Transverse colon (tissue), 4 donors: ENCODE results near the gene FBLN5. TPM values are rescaled to one million over a fixed set of nuclear protein-coding genes. Genes with fewer than 3 reads are reported as not detected.
"Not testable (repeated sequence)": the region's sequence is repeated elsewhere in the genome, so short reads cannot be mapped to it uniquely, and the experiment has no call there.

Experiments
- DNase-seq: peaks from one replicate; pipeline ENCODE4 v3.0.0-alpha.2; 2019
- H3K27ac ChIP-seq, 4 donors: fragments of 200-600 bp; sonication (generic); 2 replicates each; pipeline ENCODE4 v1.5.1; 2016 to 2018; ENCODE audit warnings: inconsistent platforms in 4 of 4
- H3K27me3 ChIP-seq: fragments of 200-600 bp; sonication (generic); 2 replicates; pipeline ENCODE4 v1.5.1; 2017; ENCODE audit warnings: inconsistent platforms
- H3K36me3 ChIP-seq, 4 donors: fragments of 200-600 bp; sonication (generic); 2 replicates each; pipeline ENCODE4 v1.5.1; 2017 to 2019; ENCODE audit warnings: inconsistent platforms in 4 of 4
- H3K4me1 ChIP-seq, 4 donors: fragments of 200-600 bp; sonication (generic); 2 replicates each; pipeline ENCODE4 v1.5.1; 2017 to 2020; ENCODE audit warnings: inconsistent platforms in 4 of 4
- H3K4me3 ChIP-seq, 4 donors: fragments of 200-600 bp; sonication (generic); 1 replicate in 1 of 4; 2 replicates in 3 of 4; pipeline versions ENCODE4 v1.5.1 to v1.6.1; 2017 to 2019; ENCODE audit warnings: inconsistent platforms in 4 of 4
- H3K9me3 ChIP-seq, 2 donors: fragments of 200-600 bp; sonication (generic); 2 replicates each; pipeline ENCODE4 v1.5.1; 2017 to 2019; ENCODE audit warnings: inconsistent platforms in 2 of 2
- EP300 ChIP-seq: sonication (generic); formaldehyde crosslinking; IDR thresholded peaks from one replicate; pipeline ENCODE4 v1.6.1; 2017; ENCODE audit warnings: antibody characterized with exemption, low read depth
- POLR2A ChIP-seq: fragments of 450-650 bp; IDR thresholded peaks from one replicate; pipeline ENCODE4 v1.6.1; 2016; ENCODE audit warnings: antibody characterized with exemption, mild to moderate bottlenecking, moderate library complexity
- POLR2AphosphoS5 ChIP-seq, 3 donors: sonication (generic); formaldehyde crosslinking; IDR thresholded peaks; one replicate each; pipeline ENCODE4 v1.6.1; 2016; ENCODE audit warnings: antibody characterized with exemption in 3 of 3
- WGBS, 2 donors: methylation state at CpG; one replicate each; pipeline ENCODE4 v1.1.5; 2018; ENCODE audit warnings: low coverage in 1 of 2; 5-methylcytosine and 5-hydroxymethylcytosine counted together
- in situ Hi-C, 4 donors: fragments of 200-750 bp; cut with MboI; loops; one replicate each; pipeline versions ENCODE4 v1.15.0 to v1.15.1; 2017; ENCODE audit warnings: low sequenced_read_pairs in 3 of 4, low pct_ligation_motif_present in 1 of 4, low pct_unique_long_range_greater_than_20kb in 1 of 4
- intact Hi-C: fragments of 100-400 bp; cut with DNase I; formaldehyde crosslinking; loops from one replicate; pipeline ENCODE4 v1.15.1; 2023; ENCODE audit warnings: low total_unique reads
- total RNA-seq, 4 donors: library from RNA; depleted of rRNA; stranded (reverse); fragments of >200 nt; gene quantifications; one replicate each; pipeline ENCODE4 v1.1.0, GENCODE V29; 2016
- TF ChIP-seq, protein P1 (sequence below), 5 experiments: fragments of 200-600 bp in 3 of 5; fragments of 450-650 bp in 2 of 5; sonication (generic) in 3 of 5; IDR thresholded peaks; 1 replicate in 2 of 5; 2 replicates in 3 of 5; pipeline ENCODE4 v1.5.1; 2016 to 2017; ENCODE audit warnings: antibody characterized with exemption in 5 of 5, inconsistent platforms in 3 of 5, mild to moderate bottlenecking in 2 of 5, moderate library complexity in 1 of 5

The FBLN5 gene
- total RNA-seq, 4 donors from 2014 or later: 14.6 to 120 (median 38.7) TPM

DNA sequence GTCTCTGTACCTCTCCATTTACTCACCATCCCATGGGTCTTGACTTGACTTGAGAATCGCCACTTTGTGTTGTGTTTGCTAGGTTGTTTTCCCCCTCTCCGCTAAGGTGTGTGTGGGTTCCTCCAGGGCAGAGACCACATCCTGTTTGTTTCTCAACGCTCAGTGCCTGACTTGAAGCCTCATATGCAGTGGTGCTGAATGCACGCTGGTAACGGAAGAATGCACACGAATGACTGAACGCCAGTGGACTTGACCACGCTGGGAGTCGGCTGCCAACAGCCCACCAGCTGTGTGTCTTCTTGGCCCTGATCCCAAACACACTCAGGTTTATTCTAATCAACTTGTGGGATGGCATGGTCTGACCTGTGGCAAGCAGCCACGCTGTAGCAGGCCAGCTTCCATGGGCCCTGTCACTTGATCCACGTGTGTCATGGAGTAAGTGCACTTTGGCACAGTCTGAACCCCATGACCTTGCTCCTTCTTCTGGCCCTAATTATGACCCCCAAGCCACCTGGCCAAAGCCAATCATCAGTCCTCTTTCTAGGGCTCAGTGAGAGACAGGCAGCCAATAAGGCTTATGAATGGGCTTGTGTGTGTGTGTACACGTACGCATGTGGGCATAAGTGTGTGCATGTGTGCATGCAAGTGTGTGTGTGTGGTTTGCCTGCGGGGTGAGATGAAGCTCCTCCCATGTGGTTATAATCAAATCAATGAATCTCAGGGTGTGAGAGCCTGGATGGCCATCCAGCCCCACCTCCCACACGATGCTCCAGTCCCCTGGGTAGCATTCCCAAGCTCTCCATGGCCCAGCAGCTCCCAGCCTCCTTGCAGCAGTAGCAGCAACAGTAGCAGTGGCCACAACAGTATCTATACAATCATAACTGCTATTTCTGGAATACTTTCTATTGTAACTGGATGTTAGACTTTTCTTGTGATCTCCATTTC lies 73.8 kb downstream of the FBLN5 start:
- peak; percentile 59 for DNase-seq
- 60 to 100% methylated on average over 1 to 15 of the region's 15 CpGs for WGBS, 2 donors
- TF ChIP-seq POLR2AphosphoS5 (IDR thresholded peaks at IDR 0.05): peak in 1 of 3 donors; percentile 35
- TF ChIP-seq, protein P1, sequence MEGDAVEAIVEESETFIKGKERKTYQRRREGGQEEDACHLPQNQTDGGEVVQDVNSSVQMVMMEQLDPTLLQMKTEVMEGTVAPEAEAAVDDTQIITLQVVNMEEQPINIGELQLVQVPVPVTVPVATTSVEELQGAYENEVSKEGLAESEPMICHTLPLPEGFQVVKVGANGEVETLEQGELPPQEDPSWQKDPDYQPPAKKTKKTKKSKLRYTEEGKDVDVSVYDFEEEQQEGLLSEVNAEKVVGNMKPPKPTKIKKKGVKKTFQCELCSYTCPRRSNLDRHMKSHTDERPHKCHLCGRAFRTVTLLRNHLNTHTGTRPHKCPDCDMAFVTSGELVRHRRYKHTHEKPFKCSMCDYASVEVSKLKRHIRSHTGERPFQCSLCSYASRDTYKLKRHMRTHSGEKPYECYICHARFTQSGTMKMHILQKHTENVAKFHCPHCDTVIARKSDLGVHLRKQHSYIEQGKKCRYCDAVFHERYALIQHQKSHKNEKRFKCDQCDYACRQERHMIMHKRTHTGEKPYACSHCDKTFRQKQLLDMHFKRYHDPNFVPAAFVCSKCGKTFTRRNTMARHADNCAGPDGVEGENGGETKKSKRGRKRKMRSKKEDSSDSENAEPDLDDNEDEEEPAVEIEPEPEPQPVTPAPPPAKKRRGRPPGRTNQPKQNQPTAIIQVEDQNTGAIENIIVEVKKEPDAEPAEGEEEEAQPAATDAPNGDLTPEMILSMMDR (IDR thresholded peaks at IDR 0.05): no peak
- peak overlapping the region; percentile 84 to 91 (median 89) for H3K27ac ChIP-seq
- H3K27me3 ChIP-seq: no peaks in the 10 kb centered on the region
- peaks cover 4 to 56% (median 19%) of the 10 kb centered on the region in 4 donors for H3K4me1 ChIP-seq
- H3K9me3 ChIP-seq: no peaks in the 10 kb centered on the region
- intact Hi-C loops: no loop called here
- no peaks in the 10 kb centered on the region for H3K36me3 ChIP-seq
- in situ Hi-C loops: no loop called here
- H3K4me3 ChIP-seq: no peak overlapping the region

DNA sequence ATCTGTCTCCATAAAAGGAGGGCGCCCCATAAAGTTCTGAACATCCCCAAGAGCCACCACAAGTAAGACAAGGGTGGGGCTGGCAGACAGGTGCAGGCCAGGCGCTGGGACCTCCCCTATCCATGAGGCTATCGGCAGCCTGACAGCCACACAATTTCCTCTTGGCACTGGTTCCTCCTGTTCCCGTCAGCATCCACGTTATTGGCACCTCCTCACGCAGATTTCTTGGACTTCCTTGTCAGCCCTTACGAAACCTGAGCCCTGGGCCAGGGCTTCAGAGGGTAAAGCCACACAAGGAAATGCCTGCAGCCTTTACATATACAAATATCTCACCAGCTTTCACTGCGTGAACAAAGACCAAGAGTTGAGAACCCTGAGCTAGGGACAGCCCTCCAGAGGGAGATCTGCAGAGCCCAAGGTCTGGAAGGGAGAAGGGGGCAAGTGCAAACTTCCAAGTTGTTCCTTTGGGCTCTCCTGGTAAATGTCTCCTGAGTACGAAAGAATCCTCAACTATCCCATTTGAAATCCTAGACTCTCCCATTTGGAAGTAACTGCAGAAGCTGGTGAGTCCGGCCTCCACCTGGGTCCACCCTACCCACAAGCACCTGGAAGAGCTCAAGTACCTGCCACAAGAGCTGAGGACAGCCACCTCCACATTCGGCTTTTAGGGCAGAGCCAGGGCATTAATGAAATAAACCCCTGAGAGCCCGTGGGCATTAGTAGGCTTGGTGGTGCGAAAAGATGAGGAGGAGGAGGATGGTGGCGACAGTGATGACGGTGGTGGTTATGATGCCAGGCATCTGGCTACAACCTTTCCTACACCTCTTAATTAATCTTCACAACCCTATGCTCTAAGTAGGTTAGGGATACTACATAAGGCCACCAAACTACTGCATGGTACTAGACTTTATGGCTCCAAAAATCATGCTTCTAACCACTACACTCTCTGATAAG lies 74.7 kb downstream of the FBLN5 start:
- H3K4me1 ChIP-seq: peaks cover 4 to 58% (median 19%) of the 10 kb centered on the region in 4 donors
- H3K27ac ChIP-seq: peak overlapping the region; percentile 84 to 91 (median 89)
- TF ChIP-seq POLR2AphosphoS5 (IDR thresholded peaks at IDR 0.05) (peak; percentile 69 to 79 (median 76)), EP300 (no peak), POLR2A (peak; percentile 68)
- TF ChIP-seq, protein P1 (IDR thresholded peaks at IDR 0.05): no peak
- H3K36me3 ChIP-seq: peaks cover 0 to 3% (median 1%) of the 10 kb centered on the region in 4 donors
- 0 to 52% methylated on average over 2 to 15 of the region's 15 CpGs for WGBS, 2 donors
- intact Hi-C loops: no loop called here
- no peaks in the 10 kb centered on the region for H3K9me3 ChIP-seq
- in situ Hi-C loops: no loop called here
- H3K4me3 ChIP-seq: peak overlapping the region in 1 of 4 donors; percentile 4
- H3K27me3 ChIP-seq: no peaks in the 10 kb centered on the region
- peak; percentile 90 for DNase-seq

DNA sequence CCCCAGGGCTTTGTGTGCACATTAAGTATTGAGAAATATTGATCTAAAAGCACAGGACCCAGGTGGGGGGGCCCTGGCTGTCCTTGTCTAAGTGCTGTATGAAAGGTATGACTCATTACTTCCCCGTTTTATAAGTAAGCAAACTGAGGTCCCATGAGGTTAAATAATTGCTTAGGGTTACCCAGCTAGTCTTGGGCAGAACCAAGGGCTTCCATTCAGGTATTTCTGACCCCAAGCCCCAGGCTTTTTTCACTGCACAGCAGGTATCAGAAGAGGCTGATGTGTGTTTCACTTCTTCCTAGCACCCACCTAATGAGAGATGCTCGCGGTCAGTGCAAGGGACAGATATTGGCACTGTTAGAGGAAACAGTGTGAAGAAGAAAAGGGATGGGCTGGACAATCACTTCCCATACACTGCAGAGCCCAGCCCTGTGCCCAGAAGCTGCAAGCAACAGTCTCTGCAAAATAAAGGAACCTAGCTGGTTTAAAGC lies 75.4 kb downstream of the FBLN5 start:
- Histone ChIP-seq H3K4me3 (peak overlapping the region in 1 of 4 donors; percentile 4), H3K4me1 (peaks cover 4 to 59% (median 19%) of the 10 kb centered on the region in 4 donors), H3K36me3 (peaks cover 0 to 3% (median 1%) of the 10 kb centered on the region in 4 donors), H3K9me3 (no peaks in the 10 kb centered on the region), H3K27ac (peak overlapping the region; percentile 84 to 91 (median 89)), H3K27me3 (no peaks in the 10 kb centered on the region)
- 41% methylated on average over 3 of the region's 3 CpGs; no CpG with 5 or more reads in 1 of the 2 donors for WGBS, 2 donors
- DNase-seq: no peak
- in situ Hi-C loops: no loop called here
- TF ChIP-seq POLR2AphosphoS5 (IDR thresholded peaks at IDR 0.05) (no peak), EP300 (no peak), POLR2A (no peak)
- TF ChIP-seq, protein P1 (IDR thresholded peaks at IDR 0.05): no peak
- intact Hi-C loops: no loop called here

DNA sequence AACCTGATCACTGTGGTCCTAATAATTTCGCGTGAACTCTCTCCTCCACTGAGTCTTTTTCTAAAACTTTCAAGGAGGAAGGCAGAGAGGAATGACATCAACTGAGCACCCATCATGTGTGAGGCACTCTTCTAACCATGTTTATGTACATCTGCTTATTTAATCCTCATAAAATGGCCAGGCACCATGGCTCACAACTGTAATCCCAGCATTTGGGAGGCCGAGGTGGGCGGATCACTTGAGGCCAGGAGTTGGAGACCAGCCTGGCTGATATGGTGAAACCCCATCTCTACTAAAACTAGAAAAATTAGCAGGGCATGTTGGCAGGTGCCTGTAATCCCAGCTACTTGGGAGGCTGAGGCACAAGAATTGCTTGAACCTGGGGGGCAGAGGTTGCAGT lies 76.1 kb downstream of the FBLN5 start:
- intact Hi-C loops: not testable (repeated sequence)
- WGBS, 2 donors: 60 to 91% methylated on average over 3 to 4 of the region's 4 CpGs

More for the DNA sequence above, 76.1 kb downstream of the FBLN5 start:
- peak overlapping the region; percentile 84 to 91 (median 89) for H3K27ac ChIP-seq
- H3K27me3 ChIP-seq, DNase-seq, in situ Hi-C loops, H3K4me3 ChIP-seq, H3K9me3 ChIP-seq, H3K36me3 ChIP-seq: not testable (repeated sequence)
- peaks cover 4 to 59% (median 19%) of the 10 kb centered on the region in 4 donors for H3K4me1 ChIP-seq
